Urinary bladder (tissue), 4 donors: ENCODE results near the gene SYCN. TPM values are rescaled to one million over a fixed set of nuclear protein-coding genes. Genes with fewer than 3 reads are reported as not detected.
"Not testable (repeated sequence)": the region's sequence is repeated elsewhere in the genome, so short reads cannot be mapped to it uniquely, and the experiment has no call there.

Source experiments
- DNase-seq: peaks from one replicate; pipeline ENCODE4 v3.0.0-alpha.2; 2015; ENCODE audit errors: extremely low spot score
- H3K27ac ChIP-seq: one replicate; pipeline ENCODE4 v1.5.1; 2013; ENCODE audit warnings: low read depth, mild to moderate bottlenecking, moderate library complexity
- H3K36me3 ChIP-seq: one replicate; pipeline ENCODE4 v1.6.1; 2013; ENCODE audit warnings: mild to moderate bottlenecking, moderate library complexity; ENCODE audit not compliant: insufficient read depth
- H3K4me1 ChIP-seq: one replicate; pipeline ENCODE4 v1.6.1; 2013; ENCODE audit warnings: mild to moderate bottlenecking, moderate library complexity; ENCODE audit not compliant: insufficient read depth
- H3K4me3 ChIP-seq: one replicate; pipeline ENCODE4 v1.5.1; 2013; ENCODE audit warnings: low read depth, low read length
- WGBS: extraction: QIAGEN DNeasy Blood & Tissue Kit; methylation state at CpG from one replicate; pipeline ENCODE4 v1.1.7; 2013; 5-methylcytosine and 5-hydroxymethylcytosine counted together
- polyA plus RNA-seq: library from polyadenylated mRNA; stranded (reverse); fragments of 200-250 nt; gene quantifications from one replicate; pipeline ENCODE4 v1.2.3, GENCODE V29; 2013
- total RNA-seq: library from RNA; depleted of rRNA; stranded (reverse); fragments of >200 nt; gene quantifications from one replicate; pipeline ENCODE4 v1.2.3, GENCODE V29; 2014
- donor health status: healthy with polysubstance abuse.
- donor health status: healthy.

SYCN gene, protein sequence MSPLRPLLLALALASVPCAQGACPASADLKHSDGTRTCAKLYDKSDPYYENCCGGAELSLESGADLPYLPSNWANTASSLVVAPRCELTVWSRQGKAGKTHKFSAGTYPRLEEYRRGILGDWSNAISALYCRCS
- total RNA-seq: not detected
- not detected for polyA plus RNA-seq

DNA sequence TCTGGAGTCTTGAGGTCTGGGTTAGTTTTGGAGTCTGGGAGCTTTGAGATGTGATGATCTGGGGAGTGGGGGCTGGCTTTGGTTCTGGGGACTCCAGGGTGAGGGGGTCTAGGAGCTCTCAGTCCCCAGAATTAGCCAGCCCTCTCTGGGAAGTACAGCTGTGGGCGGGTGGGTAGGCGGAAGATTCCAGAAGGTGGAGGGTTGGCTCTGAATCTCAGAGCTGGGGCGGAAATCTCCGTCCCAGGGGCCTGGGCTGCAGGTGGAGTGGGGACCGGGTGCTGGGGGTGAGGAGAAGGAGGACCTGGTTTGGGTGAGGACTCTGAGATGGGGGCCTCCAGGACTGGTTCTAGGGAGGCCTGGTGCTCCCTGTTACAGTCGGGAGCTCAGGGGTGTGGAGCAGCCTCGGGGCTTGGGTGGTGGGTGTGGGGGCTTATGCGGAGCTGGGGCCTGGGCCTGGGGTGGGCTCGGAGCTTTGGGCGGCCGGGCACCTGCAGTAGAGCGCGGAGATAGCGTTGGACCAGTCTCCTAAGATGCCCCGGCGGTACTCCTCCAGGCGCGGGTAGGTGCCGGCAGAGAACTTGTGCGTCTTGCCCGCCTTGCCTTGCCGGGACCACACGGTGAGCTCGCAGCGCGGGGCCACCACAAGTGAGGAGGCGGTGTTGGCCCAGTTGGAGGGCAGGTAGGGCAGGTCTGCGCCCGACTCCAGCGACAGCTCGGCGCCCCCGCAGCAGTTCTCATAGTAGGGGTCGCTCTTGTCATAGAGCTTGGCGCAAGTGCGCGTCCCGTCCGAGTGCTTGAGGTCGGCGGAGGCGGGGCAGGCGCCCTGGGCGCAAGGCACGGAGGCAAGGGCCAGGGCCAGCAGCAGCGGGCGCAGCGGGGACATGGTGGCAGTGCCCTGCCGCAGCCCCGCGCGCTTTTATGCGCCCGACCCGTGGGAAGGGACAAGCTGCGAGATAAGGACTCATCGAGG is at the start of gene SYCN:
TSS of gene SYCN (minus strand) at position 892 of the 970 bp plus-strand sequence. CDS start at position 883, 9 bp downstream.
- no peak for DNase-seq
- Histone ChIP-seq H3K36me3 (no peaks in the 10 kb centered on the region), H3K27ac (no peak within 1 kb of the TSS), H3K4me1 (no peaks in the 10 kb centered on the region), H3K4me3 (no peak within 1 kb of the TSS)
- WGBS: 34% methylated on average over 57 of the region's 57 CpGs

DNA sequence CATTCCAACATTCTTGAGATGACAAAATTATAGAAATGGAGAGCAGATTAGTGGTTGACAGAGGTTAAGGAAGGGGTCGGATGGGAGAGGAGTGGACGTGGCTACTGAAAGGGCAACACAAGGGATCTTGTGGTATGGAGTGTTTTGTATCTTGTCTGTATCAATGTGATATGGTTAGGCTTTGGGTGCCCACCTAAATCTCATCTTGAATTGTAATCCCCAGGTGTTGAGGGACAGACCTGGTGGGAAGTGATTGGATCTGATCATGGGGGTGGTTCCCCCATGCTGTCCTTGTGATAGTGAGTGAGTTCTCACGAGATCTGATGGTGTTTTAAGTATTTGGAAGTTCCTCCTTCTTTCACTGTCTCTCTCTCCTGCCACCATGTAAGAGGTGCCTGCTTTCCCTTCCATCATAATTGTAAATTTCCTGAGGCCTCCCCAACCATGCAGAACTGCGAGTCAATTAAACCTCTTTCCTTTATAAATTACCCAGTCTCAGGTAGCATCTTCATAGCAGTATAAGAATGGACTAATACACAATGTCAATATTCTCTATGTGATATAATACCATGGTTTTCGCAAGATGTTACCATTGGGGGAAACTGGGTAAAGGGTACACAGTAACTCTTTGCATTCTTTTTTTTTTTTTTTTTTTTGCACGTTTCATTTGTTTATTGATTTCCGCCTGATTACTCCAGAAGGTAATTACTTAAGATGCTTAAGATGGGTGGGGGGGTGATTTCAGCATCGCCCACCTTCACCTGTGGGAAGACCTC is 49.5 kb upstream of the SYCN start:
- no peak overlapping the region for H3K4me3 ChIP-seq
- no peak for DNase-seq
- 76% methylated on average over 8 of the region's 8 CpGs for WGBS

DNA sequence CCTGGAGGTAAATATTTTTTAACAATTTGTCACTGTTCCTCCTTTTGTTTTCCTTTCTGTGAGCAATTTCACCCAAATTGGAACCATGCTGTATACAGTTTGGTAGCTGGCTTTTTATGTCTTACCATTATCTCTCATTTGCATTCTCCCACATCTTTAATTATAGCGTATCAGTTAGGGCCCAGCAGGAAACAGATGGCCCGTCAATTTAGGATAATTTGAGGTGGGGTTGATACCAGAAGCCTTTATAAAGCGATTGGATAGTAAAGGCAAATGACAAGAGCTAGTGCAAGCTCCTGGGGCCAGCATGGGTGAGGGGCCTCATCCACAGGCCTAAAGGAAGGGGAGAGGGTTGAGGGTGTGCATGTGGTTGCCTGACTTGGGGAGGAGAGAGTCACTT is 48.4 kb upstream of the SYCN start:
- Histone ChIP-seq H3K36me3 (no peaks in the 10 kb centered on the region), H3K4me3 (no peak overlapping the region), H3K4me1 (no peaks in the 10 kb centered on the region), H3K27ac (no peak overlapping the region)
- DNase-seq: no peak
- 50% methylated on average over 3 of the region's 3 CpGs for WGBS

More for the DNA sequence above, 49.5 kb upstream of the SYCN start:
- Histone ChIP-seq H3K36me3 (no peaks in the 10 kb centered on the region), H3K27ac (no peak overlapping the region), H3K4me1 (no peaks in the 10 kb centered on the region)

DNA sequence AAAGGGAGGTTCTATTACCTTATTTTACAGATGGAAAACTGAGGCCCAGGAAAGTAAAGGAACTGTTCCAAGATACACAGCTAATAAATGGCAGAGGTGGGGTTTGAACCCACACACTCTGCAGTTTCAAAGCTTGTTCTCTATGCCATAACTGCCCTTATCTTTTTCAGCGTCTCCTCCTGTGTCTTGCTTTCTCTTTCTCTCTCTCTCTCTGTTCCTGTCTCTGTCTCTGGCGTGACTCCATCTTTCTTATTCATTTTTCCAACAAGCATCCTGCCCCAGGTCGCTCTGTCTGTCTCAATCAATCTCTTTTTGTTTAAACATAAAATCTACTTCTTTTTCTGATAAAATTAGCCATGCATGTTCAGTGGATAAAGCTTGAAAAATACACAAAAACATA is 47.8 kb upstream of the SYCN start:
- H3K4me1 ChIP-seq: no peaks in the 10 kb centered on the region
- DNase-seq: no peak
- no peaks in the 10 kb centered on the region for H3K36me3 ChIP-seq
- no peak overlapping the region for H3K4me3 ChIP-seq
- no peak overlapping the region for H3K27ac ChIP-seq
- WGBS: 59% methylated on average over 3 of the region's 3 CpGs

DNA sequence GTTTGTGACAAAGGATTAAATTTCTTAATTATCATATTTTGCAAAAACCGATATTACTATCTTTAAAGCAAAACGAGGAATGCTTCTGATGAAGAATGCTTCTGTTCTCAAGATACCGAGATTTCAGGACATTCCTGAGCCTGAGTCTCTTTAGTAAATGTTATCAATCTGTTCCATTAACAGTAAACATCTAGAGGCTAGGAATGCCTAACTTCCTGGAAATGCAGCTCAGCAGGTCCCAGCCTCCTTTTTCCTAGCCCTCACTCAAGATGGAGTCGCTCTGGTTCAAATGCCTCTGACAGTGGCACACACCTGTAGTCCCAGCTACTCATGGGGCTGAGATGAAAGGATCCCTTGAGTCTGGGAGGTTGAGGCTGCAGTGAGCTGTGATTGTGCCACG is 47.0 kb upstream of the SYCN start:
- WGBS: 57% methylated on average over 5 of the region's 5 CpGs
- H3K4me3 ChIP-seq: no peak overlapping the region
- no peak overlapping the region for H3K27ac ChIP-seq
- H3K4me1 ChIP-seq: no peaks in the 10 kb centered on the region
- H3K36me3 ChIP-seq: no peaks in the 10 kb centered on the region
- DNase-seq: no peak

DNA sequence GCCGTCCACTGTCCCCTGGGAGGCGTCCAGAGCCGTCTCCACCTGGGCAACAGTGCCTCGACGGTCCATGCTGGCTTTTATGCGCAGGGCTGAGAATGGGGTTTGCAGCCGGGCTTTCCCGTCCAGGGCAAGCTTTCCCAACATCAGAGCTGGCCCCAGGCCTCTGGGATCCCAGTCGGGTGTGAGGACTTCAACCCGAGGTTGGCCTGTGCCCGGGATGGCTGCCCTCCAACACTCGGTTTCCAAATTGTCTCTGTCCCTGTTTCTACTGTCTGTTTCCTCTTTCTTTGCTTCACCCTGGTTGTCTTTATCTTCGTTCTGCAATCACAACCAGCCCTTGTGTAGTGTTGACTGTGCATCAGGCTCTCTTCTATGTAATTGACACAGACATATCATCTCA is 44.7 kb upstream of the SYCN start, which contains the start of gene IFNL4:
TSS of gene IFNL4 (minus strand) at position 51 of the 400 bp plus-strand sequence.
- H3K4me3 ChIP-seq: no peak within 1 kb of the TSS
- WGBS: 65% methylated on average over 13 of the region's 13 CpGs

DNA sequence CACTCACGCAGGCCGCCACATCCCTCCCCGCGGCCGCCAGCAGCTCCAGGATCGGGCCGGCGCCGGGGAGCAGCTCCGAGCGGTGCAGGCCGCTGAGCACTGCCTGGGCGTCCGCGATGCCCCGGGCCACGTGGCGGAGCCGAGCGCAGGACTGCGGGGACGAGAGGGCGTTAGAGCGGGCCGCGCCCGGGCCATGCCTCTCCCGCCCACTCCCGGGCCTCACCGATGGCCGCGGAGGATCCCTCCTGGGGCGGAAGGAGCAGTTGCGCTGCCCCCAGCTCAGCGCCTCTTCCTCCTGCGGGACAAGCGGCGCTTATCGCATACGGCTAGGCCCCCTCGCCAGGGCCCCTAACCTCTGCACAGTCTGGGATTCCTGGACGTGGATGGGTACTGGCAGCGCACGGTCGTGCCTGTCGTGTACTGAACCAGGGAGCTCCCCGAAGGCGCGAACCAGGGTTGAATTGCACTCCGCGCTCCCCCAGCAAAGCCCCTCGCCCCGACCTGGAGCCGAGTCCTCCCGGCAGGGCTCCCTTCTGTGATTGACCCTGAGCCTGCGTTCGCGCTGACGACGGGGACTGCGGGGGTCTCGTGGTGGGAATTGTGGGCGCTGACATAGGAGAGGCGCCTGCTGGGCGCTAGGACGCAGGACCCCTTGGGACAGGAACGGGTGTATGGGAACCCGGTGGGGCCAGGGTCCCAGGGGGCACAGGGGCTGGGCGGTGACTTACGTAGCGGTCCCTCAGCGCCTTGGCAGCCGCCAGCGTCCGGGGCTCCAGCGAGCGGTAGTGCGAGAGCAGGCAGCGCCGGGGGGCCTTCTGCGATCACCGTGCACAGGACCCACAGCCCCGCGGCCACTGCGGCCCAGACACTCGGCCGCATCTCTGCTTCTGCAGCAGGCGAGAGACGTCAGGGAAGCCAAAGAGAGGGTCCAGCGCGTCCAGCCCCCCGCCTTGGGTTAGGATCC is 43.9 kb upstream of the SYCN start:
- WGBS: 9% methylated on average over 92 of the region's 92 CpGs
- Histone ChIP-seq H3K36me3 (no peaks in the 10 kb centered on the region), H3K27ac (no peak overlapping the region), H3K4me1 (no peaks in the 10 kb centered on the region), H3K4me3 (no peak overlapping the region)
- no peak for DNase-seq

More for the DNA sequence above, 44.7 kb upstream of the SYCN start, which contains the start of gene IFNL4:
- Histone ChIP-seq H3K36me3 (no peaks in the 10 kb centered on the region), H3K4me1 (no peaks in the 10 kb centered on the region), H3K27ac (no peak within 1 kb of the TSS)
- DNase-seq: no peak

DNA sequence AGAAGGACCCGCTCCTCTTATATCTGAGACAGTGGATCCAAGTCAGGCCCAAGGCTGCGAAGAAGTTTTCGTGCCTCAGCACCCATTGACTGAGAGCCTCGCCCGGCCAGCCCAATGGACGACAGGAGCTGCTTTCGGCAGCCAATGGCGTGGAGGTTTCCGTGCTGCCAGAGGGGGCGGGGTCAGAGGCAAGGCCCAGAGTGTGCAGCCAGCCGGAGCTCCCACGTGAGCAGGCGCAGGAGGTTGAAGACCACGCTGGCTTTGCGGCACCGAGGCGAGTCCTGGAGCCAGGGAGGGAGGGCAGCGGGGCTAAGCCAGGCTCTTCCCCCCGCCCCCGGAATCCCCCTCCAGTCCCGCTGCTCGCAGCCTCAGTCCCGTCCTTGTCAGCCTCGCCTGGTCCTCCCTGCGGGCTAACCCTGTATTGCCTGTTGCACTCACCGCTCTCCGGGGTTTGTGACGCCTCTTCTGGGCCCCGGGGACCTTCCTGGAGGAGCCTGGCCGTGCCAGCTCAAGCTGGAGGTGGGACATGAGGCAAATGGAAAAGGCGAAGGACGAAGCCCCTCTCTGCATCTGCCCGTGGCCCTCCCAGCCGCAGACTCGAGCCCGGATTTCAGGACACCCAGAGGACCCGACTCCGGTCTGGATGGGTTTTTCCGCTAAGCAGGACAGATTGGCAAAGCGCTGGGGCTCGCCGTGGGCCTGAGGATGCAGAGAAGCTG is 43.0 kb upstream of the SYCN start:
- no peak overlapping the region for H3K4me3 ChIP-seq

DNA sequence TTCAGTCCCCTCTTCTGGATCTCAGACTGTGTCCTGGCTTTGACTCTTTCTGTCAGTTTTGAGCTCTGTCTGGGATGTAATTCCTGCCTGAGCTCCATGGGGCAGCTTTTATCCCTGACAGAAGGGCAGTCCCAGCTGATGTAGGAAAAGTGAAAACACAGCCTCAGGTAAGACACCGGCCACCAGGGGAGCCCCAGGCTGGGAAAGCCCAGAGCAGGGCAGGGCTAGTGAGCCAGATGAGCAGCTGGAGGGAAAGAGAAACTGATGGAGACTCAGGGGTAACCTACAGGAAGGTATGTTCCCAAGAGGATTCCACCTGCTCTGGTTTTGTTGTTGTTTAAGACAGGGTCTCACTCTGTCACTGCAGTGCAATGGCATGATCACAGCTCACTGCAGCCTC is 41.1 kb upstream of the SYCN start:
- H3K4me3 ChIP-seq, H3K36me3 ChIP-seq, DNase-seq, H3K4me1 ChIP-seq, H3K27ac ChIP-seq: not testable (repeated sequence)
- WGBS: no CpG with 5 or more reads among the region's 1 CpG

More for the DNA sequence above, 43.0 kb upstream of the SYCN start:
- Histone ChIP-seq H3K27ac (no peak overlapping the region), H3K4me1 (no peaks in the 10 kb centered on the region), H3K36me3 (no peaks in the 10 kb centered on the region)
- WGBS: 17% methylated on average over 42 of the region's 42 CpGs
- no peak for DNase-seq

DNA sequence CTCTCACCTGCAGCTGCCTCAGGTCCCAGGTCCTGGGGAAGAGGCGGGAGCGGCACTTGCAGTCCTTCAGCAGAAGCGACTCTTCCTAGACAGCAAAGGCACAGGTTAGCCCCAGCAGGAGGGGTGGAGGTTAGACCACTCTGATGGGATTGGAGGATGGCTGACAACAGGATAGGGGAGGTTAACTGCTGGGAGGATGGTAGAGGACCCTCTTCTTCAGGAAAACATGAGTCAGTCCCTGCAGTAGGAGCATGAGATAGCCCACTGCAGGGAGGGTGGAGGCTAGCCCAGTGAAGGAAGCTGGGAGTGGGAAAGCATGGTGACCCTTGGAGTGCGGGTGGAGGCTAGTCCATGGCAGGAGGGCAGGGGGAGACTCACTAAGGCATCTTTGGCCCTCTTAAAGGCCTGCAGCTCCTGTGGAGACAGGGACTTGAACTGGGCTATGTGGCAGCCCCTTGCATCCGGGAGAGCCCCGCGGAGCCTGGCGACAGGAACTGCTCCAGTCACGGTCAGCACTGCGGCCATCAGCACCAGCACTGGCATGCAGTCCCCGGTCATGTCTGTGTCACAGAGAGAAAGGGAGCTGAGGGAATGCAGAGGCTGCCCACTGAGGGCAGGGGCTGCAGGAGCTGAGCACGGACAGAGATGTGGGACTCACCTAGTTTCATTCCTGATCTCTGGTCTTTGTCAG is 40.5 kb upstream of the SYCN start, which contains the start of gene IFNL3:
TSS of gene IFNL3 (minus strand) at position 597 of the 691 bp plus-strand sequence. CDS start at position 558, 39 bp downstream.
- H3K4me1 ChIP-seq, H3K4me3 ChIP-seq, DNase-seq, H3K36me3 ChIP-seq, H3K27ac ChIP-seq: not testable (repeated sequence)
- WGBS: 75% methylated on average over 12 of the region's 12 CpGs

DNA sequence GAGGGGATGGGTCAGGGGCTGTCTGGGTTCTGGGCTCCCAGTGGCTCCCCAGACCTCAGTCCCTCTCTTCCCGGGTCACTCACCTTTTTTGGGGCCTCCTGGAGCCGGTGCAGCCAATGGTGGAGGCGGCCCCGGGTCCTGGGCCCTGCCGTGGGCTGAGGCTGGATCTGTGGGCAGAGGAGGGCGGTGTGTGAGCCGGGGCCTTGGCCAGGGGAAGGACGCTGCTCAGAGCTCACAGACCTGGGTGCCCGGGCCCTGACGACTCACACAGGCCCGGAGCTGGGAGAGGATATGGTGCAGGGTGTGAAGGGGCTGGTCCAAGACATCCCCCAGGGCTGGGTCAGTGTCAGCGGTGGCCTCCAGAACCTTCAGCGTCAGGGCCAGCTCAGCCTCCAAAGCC is 39.7 kb upstream of the SYCN start:
- 78% methylated on average over 13 of the region's 13 CpGs for WGBS
- H3K27ac ChIP-seq, H3K36me3 ChIP-seq, H3K4me3 ChIP-seq, H3K4me1 ChIP-seq, DNase-seq: not testable (repeated sequence)

DNA sequence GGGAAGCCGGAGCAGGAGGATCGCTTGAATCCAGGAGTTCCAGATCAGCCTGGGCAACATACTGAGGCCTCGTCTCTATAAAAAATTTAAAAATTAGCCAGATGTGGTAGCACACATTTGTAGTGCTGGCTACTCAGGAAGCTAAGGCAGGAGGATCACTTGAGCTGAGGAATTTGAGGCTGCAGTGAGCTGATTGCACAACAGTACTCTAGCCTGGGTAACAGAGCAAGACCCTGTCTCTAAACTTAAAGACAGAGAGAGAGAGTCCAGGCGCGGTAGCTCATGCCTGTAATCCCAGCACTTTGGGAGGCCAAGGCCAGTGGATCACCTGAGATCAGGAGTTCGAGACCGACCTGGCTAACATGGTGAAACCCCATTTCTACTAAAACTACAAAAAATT is 36.4 kb upstream of the SYCN start:
- H3K4me1 ChIP-seq: no peaks in the 10 kb centered on the region
- H3K36me3 ChIP-seq: no peaks in the 10 kb centered on the region
- WGBS: 90% methylated on average over 7 of the region's 7 CpGs
- H3K27ac ChIP-seq: no peak overlapping the region
- no peak overlapping the region for H3K4me3 ChIP-seq
- DNase-seq: no peak
